GM18867 (cell line): ENCODE results near the gene ENO4.

Experiments used
- ATAC-seq: cut with Tn5 transposase; IDR thresholded peaks from one replicate; pipeline ENCODE4 v1.9.1; 2021; ENCODE audit warnings: mild to moderate bottlenecking, moderate library complexity; ENCODE audit not compliant: unreplicated experiment

Gene ENO4

GRCh38 chr10:116829711-116830110, 19.6 kb upstream of the ENO4 start:
- ATAC-seq, result no peak

GRCh38 chr10:116831086-116831485, 18.2 kb upstream of the ENO4 start:
- no peak for ATAC-seq

- ATAC-seq, result no peak
Measured at GRCh38 chr10:116831790-116832189, 17.5 kb upstream of the ENO4 start.

GRCh38 chr10:116833986-116834985, 15.0 kb upstream of the ENO4 start:
- no peak for ATAC-seq

GRCh38 chr10:116835658-116836057, 13.6 kb upstream of the ENO4 start:
- no peak for ATAC-seq

- no peak for ATAC-seq
Measured at GRCh38 chr10:116836083-116836482, 13.2 kb upstream of the ENO4 start.

GRCh38 chr10:116836902-116837523, 12.3 kb upstream of the ENO4 start:
- ATAC-seq, result no peak

GRCh38 chr10:116838143-116838725, 11.1 kb upstream of the ENO4 start:
- ATAC-seq, result peak; percentile 92

GRCh38 chr10:116840389-116841075, 8.8 kb upstream of the ENO4 start:
- ATAC-seq, result no peak

- no peak for ATAC-seq
Measured at GRCh38 chr10:116845823-116846222, 3.5 kb upstream of the ENO4 start.

GRCh38 chr10:116848032-116848943, 1.0 kb upstream of the ENO4 start:
- peak; percentile 76 for ATAC-seq

- ATAC-seq, result peak; percentile 12
Measured at GRCh38 chr10:116848944-116849247, 403 bp upstream of the ENO4 start.

- no peak for ATAC-seq
Measured at GRCh38 chr10:116850058-116850611, 836 bp downstream of the ENO4 start.

- no peak for ATAC-seq
Measured at GRCh38 chr10:116852246-116852645, 2.9 kb downstream of the ENO4 start.

- no peak for ATAC-seq
Measured at GRCh38 chr10:116853287-116853686, 4.0 kb downstream of the ENO4 start.

- ATAC-seq, result no peak
Measured at GRCh38 chr10:116853701-116854100, 4.4 kb downstream of the ENO4 start.

GRCh38 chr10:116857156-116857555, 7.9 kb downstream of the ENO4 start:
- no peak for ATAC-seq

GRCh38 chr10:116861796-116862195, 12.5 kb downstream of the ENO4 start:
- ATAC-seq, result no peak

- no peak for ATAC-seq
Measured at GRCh38 chr10:116864436-116864835, 15.1 kb downstream of the ENO4 start.

- ATAC-seq, result no peak
Measured at GRCh38 chr10:116866066-116866465, 16.8 kb downstream of the ENO4 start.
